MM.1S (cell line): ENCODE data around the gene C14orf119.

Experiments
- CTCF ChIP-seq: fragments of 300-600 bp; sonication (generic); IDR thresholded peaks from 2 replicates; pipeline ENCODE4 v1.5.1; 2016; ENCODE audit warnings: antibody characterized with exemption, low read length, mixed read lengths
- EZH2 ChIP-seq: fragments of 300-600 bp; sonication (generic); optimal IDR thresholded peaks from 2 replicates; pipeline ENCODE3; 2017; ENCODE audit warnings: low read depth, mild to moderate bottlenecking, antibody characterized with exemption, low read length, mixed read lengths

- TF ChIP-seq EZH2 (no peak), CTCF (no peak)
Measured at GRCh38 chr14:23137192-23137812, 42.0 kb downstream of the C14orf119 start.
